Measurements from ENCODE around the gene ENTPD8.

GRCh38 chr9:137427454-137428310 lies 13.5 kb downstream of the ENTPD8 start:
- TF ChIP-seq CTCF (IDR thresholded peaks at IDR 0.05), result no peak
- TF ChIP-seq POLR2A (IDR thresholded peaks at IDR 0.05), result no peak
- TF ChIP-seq EP300 (IDR thresholded peaks at IDR 0.05), result no peak
